HEK293 (cell line): Measurements from ENCODE around the gene NID2.

Experiments used
- CTCF ChIA-PET: fragments of 350-600 bp; formaldehyde crosslinking; extraction: SDS; loops from one replicate; lab custom pipeline; 2021; ENCODE audit warnings: antibody characterized with exemption; lab: Yijun Ruan, JAX
- POLR2A ChIA-PET: fragments of 300-600 bp; formaldehyde crosslinking; extraction: SDS; loops from one replicate; lab custom pipeline; 2020; ENCODE audit warnings: antibody characterized with exemption, inconsistent platforms; lab: Yijun Ruan, JAX
- H3K27ac ChIP-seq: fragments of 200-500 bp; sonication (Bioruptor generic); 2 replicates; pipeline ENCODE4 v1.5.1; 2014; ENCODE audit warnings: low read depth, low read length, control low read depth, inconsistent platforms; ENCODE audit errors: extremely low read depth
- H3K36me3 ChIP-seq, 2 experiments: fragments of 200-500 bp in 1 of 2; sonication (Bioruptor generic) in 1 of 2; 1 replicate in 1 of 2; 2 replicates in 1 of 2; pipeline ENCODE4 v1.5.1; 2014 to 2017; ENCODE audit warnings: inconsistent platforms in 2 of 2, low read length in 2 of 2; ENCODE audit not compliant: control insufficient read depth in 2 of 2, insufficient read depth in 1 of 2
- H3K4me1 ChIP-seq: fragments of 200-500 bp; sonication (Bioruptor generic); 2 replicates; pipeline ENCODE4 v1.5.1; 2014; ENCODE audit warnings: mild to moderate bottlenecking, low read length, inconsistent platforms; ENCODE audit not compliant: control insufficient read depth, insufficient read depth
- H3K4me3 ChIP-seq: 2 replicates; pipeline ENCODE4 v1.5.1; 2011; ENCODE audit warnings: low read depth, mild to moderate bottlenecking, control low read depth, low read length, moderate library complexity
- H3K9me3 ChIP-seq: fragments of 200-500 bp; sonication (Bioruptor generic); 2 replicates; pipeline ENCODE4 v1.5.1; 2014; ENCODE audit warnings: low read depth, low read length, inconsistent platforms; ENCODE audit not compliant: control insufficient read depth, insufficient read depth
- GLIS1 ChIP-seq: fragments of 450-650 bp; formaldehyde crosslinking; IDR thresholded peaks from 2 replicates; pipeline ENCODE4 v1.5.1; 2016; ENCODE audit warnings: missing biosample characterization, missing genetic modification characterization
- PRDM4 ChIP-seq: fragments of 450-650 bp; formaldehyde crosslinking; IDR thresholded peaks from 2 replicates; pipeline ENCODE4 v1.5.1; 2017; ENCODE audit warnings: missing biosample characterization, missing genetic modification characterization
- SP2 ChIP-seq: fragments of 450-650 bp; formaldehyde crosslinking; IDR thresholded peaks from 2 replicates; pipeline ENCODE4 v1.5.1; 2016; ENCODE audit warnings: missing biosample characterization, missing genetic modification characterization
- TSHZ1 ChIP-seq: fragments of 450-650 bp; formaldehyde crosslinking; IDR thresholded peaks from 2 replicates; pipeline ENCODE4 v1.5.1; 2016; ENCODE audit warnings: missing biosample characterization, missing genetic modification characterization, borderline replicate concordance
- ZBTB17 ChIP-seq: fragments of 450-650 bp; formaldehyde crosslinking; IDR thresholded peaks from 2 replicates; pipeline ENCODE4 v1.5.1; 2016; ENCODE audit warnings: missing biosample characterization, missing genetic modification characterization
- ZBTB20 ChIP-seq: fragments of 450-650 bp; formaldehyde crosslinking; IDR thresholded peaks from 2 replicates; pipeline ENCODE4 v1.5.1; 2016; ENCODE audit warnings: missing biosample characterization, missing genetic modification characterization
- ZFP69B ChIP-seq: fragments of 450-650 bp; formaldehyde crosslinking; IDR thresholded peaks from 2 replicates; pipeline ENCODE4 v1.5.1; 2016; ENCODE audit warnings: missing biosample characterization, missing genetic modification characterization
- ZIC2 ChIP-seq: fragments of 450-650 bp; formaldehyde crosslinking; IDR thresholded peaks from 2 replicates; pipeline ENCODE4 v1.5.1; 2016; ENCODE audit warnings: missing biosample characterization, missing genetic modification characterization
- ZNF133 ChIP-seq: fragments of 450-650 bp; formaldehyde crosslinking; IDR thresholded peaks from 2 replicates; pipeline ENCODE4 v1.5.1; 2016; ENCODE audit warnings: missing biosample characterization, missing genetic modification characterization
- ZNF148 ChIP-seq: fragments of 450-650 bp; formaldehyde crosslinking; IDR thresholded peaks from 2 replicates; pipeline ENCODE4 v1.5.0; 2017; ENCODE audit warnings: missing biosample characterization, missing genetic modification characterization, borderline replicate concordance
- ZNF391 ChIP-seq: fragments of 450-650 bp; formaldehyde crosslinking; IDR thresholded peaks from 2 replicates; pipeline ENCODE4 v1.5.1; 2016; ENCODE audit warnings: low read depth, missing biosample characterization, missing genetic modification characterization, borderline replicate concordance
- ZNF514 ChIP-seq: fragments of 450-650 bp; formaldehyde crosslinking; IDR thresholded peaks from 2 replicates; pipeline ENCODE4 v1.5.1; 2016; ENCODE audit warnings: missing biosample characterization, missing genetic modification characterization
- ZNF692 ChIP-seq: fragments of 450-650 bp; formaldehyde crosslinking; IDR thresholded peaks from 2 replicates; pipeline ENCODE4 v1.5.1; 2016; ENCODE audit warnings: missing biosample characterization, missing genetic modification characterization
- ZNF777 ChIP-seq: fragments of 450-650 bp; formaldehyde crosslinking; IDR thresholded peaks from 2 replicates; pipeline ENCODE4 v1.5.1; 2017; ENCODE audit warnings: missing biosample characterization, missing genetic modification characterization, borderline replicate concordance
- ZNF791 ChIP-seq: fragments of 450-650 bp; formaldehyde crosslinking; IDR thresholded peaks from 2 replicates; pipeline ENCODE4 v1.5.1; 2016; ENCODE audit warnings: missing biosample characterization, missing genetic modification characterization
- ZSCAN30 ChIP-seq: fragments of 450-650 bp; IDR thresholded peaks from 2 replicates; pipeline ENCODE4 v1.5.1; 2018; ENCODE audit warnings: missing biosample characterization, mild to moderate bottlenecking, missing genetic modification characterization, moderate library complexity

The NID2 gene

GRCh38 chr14:52048641-52049204 lies 20.1 kb downstream of the NID2 start:
- H3K4me1 ChIP-seq: no peaks in the 10 kb centered on the region
- ChIA-PET POLR2A (no interaction called here), CTCF (interaction anchor here (0.7 kb wide), 1 partner anchor 25 kb away, joined by 3 read pairs; no protein-coding TSS in a partner anchor)
- H3K9me3 ChIP-seq: no peaks in the 10 kb centered on the region
- H3K36me3 ChIP-seq: peaks cover 0 to 4% of the 10 kb centered on the region in 2 experiments; a peak in 1 of 3 replicates
- H3K4me3 ChIP-seq: no peak overlapping the region
- no peak overlapping the region for H3K27ac ChIP-seq
- no peak for TF ChIP-seq ZNF391 (tag by site-specific recombination)
- no peak for TF ChIP-seq TSHZ1 (tag by site-specific recombination)
- no peak for TF ChIP-seq ZNF148 (tag by site-specific recombination)
- TF ChIP-seq ZFP69B: peak; percentile 70
- no peak for TF ChIP-seq ZSCAN30
- no peak for TF ChIP-seq ZNF514
- TF ChIP-seq ZNF777: no peak
- peak; percentile 60 for TF ChIP-seq PRDM4 (tag by site-specific recombination)
- TF ChIP-seq SP2 (tag by site-specific recombination): no peak
- TF ChIP-seq ZBTB17: peak; percentile 36; the same call in 1 of the 2 replicates
- TF ChIP-seq ZBTB20: peak; percentile 46; the same call in 1 of the 2 replicates
- TF ChIP-seq ZNF692 (tag by site-specific recombination): peak; percentile 90
- TF ChIP-seq GLIS1 (tag by site-specific recombination): peak; percentile 56; the same call in 1 of the 2 replicates
- no peak for TF ChIP-seq ZNF791
- TF ChIP-seq ZIC2 (tag by site-specific recombination): peak; percentile 25; the same call in 1 of the 2 replicates
- no peak for TF ChIP-seq ZNF133
